SK-N-SH treated with all-trans-retinoic acid at 6 μM for 48 hours (cell line): ENCODE data around the gene CSNK2B.

ENCODE experiments used
- ARNTL ChIP-seq: fragments of 450-650 bp; formaldehyde crosslinking; IDR thresholded peaks from 2 replicates; pipeline ENCODE4 v1.5.0; 2020; ENCODE audit warnings: low read depth, mild to moderate bottlenecking, moderate library complexity, borderline replicate concordance
- BACH2 ChIP-seq: fragments of 250-450 bp; sonication (Bioruptor Pico); IDR thresholded peaks from 2 replicates; pipeline ENCODE4 v1.9.0; 2021; ENCODE audit warnings: mild to moderate bottlenecking, borderline replicate concordance
- GLIS3 ChIP-seq: fragments of 250-450 bp; sonication (Bioruptor Pico); IDR thresholded peaks from 2 replicates; pipeline ENCODE4 v1.5.0; 2020; ENCODE audit warnings: mild to moderate bottlenecking, moderate library complexity
- ISL1 ChIP-seq: fragments of 250-450 bp; sonication (Bioruptor Pico); IDR thresholded peaks from 2 replicates; pipeline ENCODE4 v2.1.2; 2022; ENCODE audit warnings: mild to moderate bottlenecking, moderate library complexity
- RARB ChIP-seq: fragments of 250-450 bp; sonication (Bioruptor Pico); IDR thresholded peaks from 2 replicates; pipeline ENCODE4 v1.8.0; 2021; ENCODE audit warnings: mild to moderate bottlenecking, moderate library complexity
- SNAI2 ChIP-seq: fragments of 250-450 bp; sonication (Bioruptor Pico); IDR thresholded peaks from 2 replicates; pipeline ENCODE4 v1.5.0; 2020; ENCODE audit warnings: mild to moderate bottlenecking, moderate library complexity
- ZC3H10 ChIP-seq: fragments of 250-450 bp; sonication (Bioruptor Pico); IDR thresholded peaks from 2 replicates; pipeline ENCODE4 v1.5.1; 2021; ENCODE audit warnings: mild to moderate bottlenecking, moderate library complexity
- ZFP30 ChIP-seq: fragments of 450-650 bp; formaldehyde crosslinking; IDR thresholded peaks from 2 replicates; pipeline ENCODE4 v1.5.0; 2022; ENCODE audit warnings: mild to moderate bottlenecking, moderate library complexity
- ZNF70 ChIP-seq: fragments of 450-650 bp; formaldehyde crosslinking; IDR thresholded peaks from 2 replicates; pipeline ENCODE4 v1.5.0; 2020; ENCODE audit warnings: mild to moderate bottlenecking, moderate library complexity
- ZNF8 ChIP-seq: fragments of 450-650 bp; formaldehyde crosslinking; IDR thresholded peaks from 2 replicates; pipeline ENCODE4 v1.5.0; 2020; ENCODE audit warnings: mild to moderate bottlenecking, moderate library complexity
- TF ChIP-seq, protein P1 (sequence below): fragments of 250-450 bp; sonication (Bioruptor Pico); IDR thresholded peaks from 2 replicates; pipeline ENCODE4 v1.5.1; 2021; ENCODE audit warnings: mild to moderate bottlenecking, moderate library complexity
- TF ChIP-seq, protein P2 (sequence below): fragments of 250-450 bp; sonication (Bioruptor Pico); IDR thresholded peaks from 2 replicates; pipeline ENCODE4 v1.5.1; 2020; ENCODE audit warnings: low read depth, mild to moderate bottlenecking, moderate library complexity
- TF ChIP-seq, protein P3 (sequence below): fragments of 250-450 bp; sonication (Bioruptor Pico); IDR thresholded peaks from 2 replicates; pipeline ENCODE4 v1.8.0; 2020; ENCODE audit warnings: mild to moderate bottlenecking, moderate library complexity, borderline replicate concordance
- TF ChIP-seq, protein P4 (sequence below): fragments of 250-450 bp; sonication (Bioruptor Pico); IDR thresholded peaks from 2 replicates; pipeline ENCODE4 v1.5.0; 2020; ENCODE audit warnings: mild to moderate bottlenecking, moderate library complexity

DNA sequence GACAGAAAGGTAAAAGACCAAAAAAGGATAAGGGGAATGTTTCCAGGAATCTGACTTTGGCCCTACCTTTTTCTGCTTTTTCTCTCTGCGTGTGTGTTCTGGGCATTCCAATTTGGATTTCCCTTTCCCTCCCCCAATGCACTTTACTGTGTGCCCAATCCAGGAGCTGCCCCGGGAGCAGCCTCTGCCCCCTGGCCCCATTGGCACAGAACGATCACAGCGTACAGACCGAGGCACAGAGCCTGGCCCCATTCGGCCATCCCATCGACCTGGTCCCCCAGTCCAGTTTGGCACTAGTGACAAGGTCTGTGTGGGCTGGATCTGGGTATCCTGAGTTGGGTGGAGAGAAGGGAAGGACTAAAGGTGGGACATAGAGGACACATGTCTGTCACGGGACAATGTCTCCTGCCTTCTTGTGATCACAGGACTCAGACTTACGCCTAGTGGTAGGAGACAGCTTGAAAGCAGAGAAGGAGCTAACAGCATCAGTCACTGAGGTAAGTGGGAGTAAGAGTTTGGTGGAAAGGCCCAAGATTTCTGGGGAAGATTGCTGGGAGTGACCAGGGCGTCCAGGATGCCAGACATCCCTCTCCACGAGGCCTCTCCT lies 30.8 kb upstream of the CSNK2B start:
- TF ChIP-seq, protein P1, sequence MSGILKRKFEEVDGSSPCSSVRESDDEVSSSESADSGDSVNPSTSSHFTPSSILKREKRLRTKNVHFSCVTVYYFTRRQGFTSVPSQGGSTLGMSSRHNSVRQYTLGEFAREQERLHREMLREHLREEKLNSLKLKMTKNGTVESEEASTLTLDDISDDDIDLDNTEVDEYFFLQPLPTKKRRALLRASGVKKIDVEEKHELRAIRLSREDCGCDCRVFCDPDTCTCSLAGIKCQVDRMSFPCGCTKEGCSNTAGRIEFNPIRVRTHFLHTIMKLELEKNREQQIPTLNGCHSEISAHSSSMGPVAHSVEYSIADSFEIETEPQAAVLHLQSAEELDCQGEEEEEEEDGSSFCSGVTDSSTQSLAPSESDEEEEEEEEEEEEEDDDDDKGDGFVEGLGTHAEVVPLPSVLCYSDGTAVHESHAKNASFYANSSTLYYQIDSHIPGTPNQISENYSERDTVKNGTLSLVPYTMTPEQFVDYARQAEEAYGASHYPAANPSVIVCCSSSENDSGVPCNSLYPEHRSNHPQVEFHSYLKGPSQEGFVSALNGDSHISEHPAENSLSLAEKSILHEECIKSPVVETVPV (CRISPR knock-in tag): no peak
- TF ChIP-seq, protein P2, sequence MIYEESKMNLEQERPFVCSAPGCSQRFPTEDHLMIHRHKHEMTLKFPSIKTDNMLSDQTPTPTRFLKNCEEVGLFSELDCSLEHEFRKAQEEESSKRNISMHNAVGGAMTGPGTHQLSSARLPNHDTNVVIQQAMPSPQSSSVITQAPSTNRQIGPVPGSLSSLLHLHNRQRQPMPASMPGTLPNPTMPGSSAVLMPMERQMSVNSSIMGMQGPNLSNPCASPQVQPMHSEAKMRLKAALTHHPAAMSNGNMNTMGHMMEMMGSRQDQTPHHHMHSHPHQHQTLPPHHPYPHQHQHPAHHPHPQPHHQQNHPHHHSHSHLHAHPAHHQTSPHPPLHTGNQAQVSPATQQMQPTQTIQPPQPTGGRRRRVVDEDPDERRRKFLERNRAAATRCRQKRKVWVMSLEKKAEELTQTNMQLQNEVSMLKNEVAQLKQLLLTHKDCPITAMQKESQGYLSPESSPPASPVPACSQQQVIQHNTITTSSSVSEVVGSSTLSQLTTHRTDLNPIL (CRISPR knock-in tag): no peak
- TF ChIP-seq SNAI2 (CRISPR knock-in tag): no peak
- no peak for TF ChIP-seq ZFP30 (CRISPR knock-in tag)
- no peak for TF ChIP-seq ARNTL (CRISPR knock-in tag)
- no peak for TF ChIP-seq GLIS3 (CRISPR knock-in tag)
- TF ChIP-seq, protein P3, sequence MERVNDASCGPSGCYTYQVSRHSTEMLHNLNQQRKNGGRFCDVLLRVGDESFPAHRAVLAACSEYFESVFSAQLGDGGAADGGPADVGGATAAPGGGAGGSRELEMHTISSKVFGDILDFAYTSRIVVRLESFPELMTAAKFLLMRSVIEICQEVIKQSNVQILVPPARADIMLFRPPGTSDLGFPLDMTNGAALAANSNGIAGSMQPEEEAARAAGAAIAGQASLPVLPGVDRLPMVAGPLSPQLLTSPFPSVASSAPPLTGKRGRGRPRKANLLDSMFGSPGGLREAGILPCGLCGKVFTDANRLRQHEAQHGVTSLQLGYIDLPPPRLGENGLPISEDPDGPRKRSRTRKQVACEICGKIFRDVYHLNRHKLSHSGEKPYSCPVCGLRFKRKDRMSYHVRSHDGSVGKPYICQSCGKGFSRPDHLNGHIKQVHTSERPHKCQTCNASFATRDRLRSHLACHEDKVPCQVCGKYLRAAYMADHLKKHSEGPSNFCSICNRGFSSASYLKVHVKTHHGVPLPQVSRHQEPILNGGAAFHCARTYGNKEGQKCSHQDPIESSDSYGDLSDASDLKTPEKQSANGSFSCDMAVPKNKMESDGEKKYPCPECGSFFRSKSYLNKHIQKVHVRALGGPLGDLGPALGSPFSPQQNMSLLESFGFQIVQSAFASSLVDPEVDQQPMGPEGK: no peak
- no peak for TF ChIP-seq ZC3H10
- TF ChIP-seq ISL1: no peak
- no peak for TF ChIP-seq ZNF8 (CRISPR knock-in tag)
- TF ChIP-seq RARB (CRISPR knock-in tag): no peak
- TF ChIP-seq BACH2 (CRISPR knock-in tag): no peak
- TF ChIP-seq, protein P4, sequence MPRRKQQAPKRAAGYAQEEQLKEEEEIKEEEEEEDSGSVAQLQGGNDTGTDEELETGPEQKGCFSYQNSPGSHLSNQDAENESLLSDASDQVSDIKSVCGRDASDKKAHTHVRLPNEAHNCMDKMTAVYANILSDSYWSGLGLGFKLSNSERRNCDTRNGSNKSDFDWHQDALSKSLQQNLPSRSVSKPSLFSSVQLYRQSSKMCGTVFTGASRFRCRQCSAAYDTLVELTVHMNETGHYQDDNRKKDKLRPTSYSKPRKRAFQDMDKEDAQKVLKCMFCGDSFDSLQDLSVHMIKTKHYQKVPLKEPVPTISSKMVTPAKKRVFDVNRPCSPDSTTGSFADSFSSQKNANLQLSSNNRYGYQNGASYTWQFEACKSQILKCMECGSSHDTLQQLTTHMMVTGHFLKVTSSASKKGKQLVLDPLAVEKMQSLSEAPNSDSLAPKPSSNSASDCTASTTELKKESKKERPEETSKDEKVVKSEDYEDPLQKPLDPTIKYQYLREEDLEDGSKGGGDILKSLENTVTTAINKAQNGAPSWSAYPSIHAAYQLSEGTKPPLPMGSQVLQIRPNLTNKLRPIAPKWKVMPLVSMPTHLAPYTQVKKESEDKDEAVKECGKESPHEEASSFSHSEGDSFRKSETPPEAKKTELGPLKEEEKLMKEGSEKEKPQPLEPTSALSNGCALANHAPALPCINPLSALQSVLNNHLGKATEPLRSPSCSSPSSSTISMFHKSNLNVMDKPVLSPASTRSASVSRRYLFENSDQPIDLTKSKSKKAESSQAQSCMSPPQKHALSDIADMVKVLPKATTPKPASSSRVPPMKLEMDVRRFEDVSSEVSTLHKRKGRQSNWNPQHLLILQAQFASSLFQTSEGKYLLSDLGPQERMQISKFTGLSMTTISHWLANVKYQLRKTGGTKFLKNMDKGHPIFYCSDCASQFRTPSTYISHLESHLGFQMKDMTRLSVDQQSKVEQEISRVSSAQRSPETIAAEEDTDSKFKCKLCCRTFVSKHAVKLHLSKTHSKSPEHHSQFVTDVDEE (CRISPR knock-in tag): no peak
- TF ChIP-seq ZNF70: no peak
